ENCODE measurements around the gene DHRSX. TPM values are rescaled to one million over a fixed set of nuclear protein-coding genes. Genes with fewer than 3 reads are reported as not detected.
"Not testable (repeated sequence)": the region's sequence is repeated elsewhere in the genome, so short reads cannot be mapped to it uniquely, and the experiment has no call there.

Gene DHRSX
- total RNA-seq, 1 donor from 2014 or later, result 25.1 TPM

GRCh38 chrX:2369206-2369605, 131.6 kb downstream of the DHRSX start:
- H3K4me3 Mint-ChIP-seq, result no peak overlapping the region
- H3K4me1 Mint-ChIP-seq, result peaks cover 9% of the 10 kb centered on the region
- peak overlapping the region; percentile 45 for H3K27ac Mint-ChIP-seq (ENCODE audit: unreplicated experiment)
- H3K36me3 Mint-ChIP-seq (ENCODE audit: low read depth), result peaks cover 29% of the 10 kb centered on the region
- H3K9me3 Mint-ChIP-seq, result peaks cover 10% of the 10 kb centered on the region
- H3K27me3 Mint-ChIP-seq (ENCODE audit: low read depth), result no peaks in the 10 kb centered on the region
- no peak for DNase-seq (ENCODE audit: low read depth, low spot score)
- TF ChIP-seq CTCF (conservative IDR thresholded peaks at IDR 0.05), result no peak

- Mint-ChIP-seq H3K9me3 (peaks cover 14% of the 10 kb centered on the region), H3K36me3 (ENCODE audit: low read depth) (peaks cover 19% of the 10 kb centered on the region), H3K4me1 (peaks cover 10% of the 10 kb centered on the region), H3K4me3 (no peak overlapping the region), H3K27ac (ENCODE audit: unreplicated experiment) (no peak overlapping the region), H3K27me3 (ENCODE audit: low read depth) (no peaks in the 10 kb centered on the region)
- DNase-seq (ENCODE audit: low read depth, low spot score), result no peak
- TF ChIP-seq CTCF (conservative IDR thresholded peaks at IDR 0.05), result no peak
Measured at GRCh38 chrX:2360731-2361130, 140.0 kb downstream of the DHRSX start.

GRCh38 chrX:2359522-2359921, 141.3 kb downstream of the DHRSX start:
- H3K27ac Mint-ChIP-seq (ENCODE audit: unreplicated experiment); H3K9me3 Mint-ChIP-seq; DNase-seq (ENCODE audit: low read depth, low spot score); H3K4me3 Mint-ChIP-seq; H3K27me3 Mint-ChIP-seq (ENCODE audit: low read depth): not testable (repeated sequence)
- H3K36me3 Mint-ChIP-seq (ENCODE audit: low read depth), result peaks cover 18% of the 10 kb centered on the region
- H3K4me1 Mint-ChIP-seq, result peaks cover 10% of the 10 kb centered on the region

- Mint-ChIP-seq H3K4me3 (no peak overlapping the region), H3K36me3 (ENCODE audit: low read depth) (peaks cover 9% of the 10 kb centered on the region), H3K27ac (ENCODE audit: unreplicated experiment) (no peak overlapping the region), H3K4me1 (peaks cover 13% of the 10 kb centered on the region), H3K27me3 (ENCODE audit: low read depth) (no peaks in the 10 kb centered on the region), H3K9me3 (peaks cover 3% of the 10 kb centered on the region)
- no peak for TF ChIP-seq CTCF (conservative IDR thresholded peaks at IDR 0.05)
- no peak for DNase-seq (ENCODE audit: low read depth, low spot score)
Measured at GRCh38 chrX:2351999-2352995, 148.5 kb downstream of the DHRSX start.

- Mint-ChIP-seq H3K36me3 (ENCODE audit: low read depth) (peaks cover 12% of the 10 kb centered on the region), H3K27me3 (ENCODE audit: low read depth) (no peaks in the 10 kb centered on the region), H3K9me3 (peaks cover 3% of the 10 kb centered on the region), H3K4me3 (no peak overlapping the region), H3K27ac (ENCODE audit: unreplicated experiment) (no peak overlapping the region), H3K4me1 (peaks cover 9% of the 10 kb centered on the region)
- DNase-seq (ENCODE audit: low read depth, low spot score), result no peak
- no peak for TF ChIP-seq CTCF (conservative IDR thresholded peaks at IDR 0.05)
Measured at GRCh38 chrX:2351321-2351720, 149.5 kb downstream of the DHRSX start.

- H3K4me1 Mint-ChIP-seq; H3K9me3 Mint-ChIP-seq; H3K27ac Mint-ChIP-seq (ENCODE audit: unreplicated experiment); DNase-seq (ENCODE audit: low read depth, low spot score); H3K27me3 Mint-ChIP-seq (ENCODE audit: low read depth); H3K4me3 Mint-ChIP-seq: not testable (repeated sequence)
- peaks cover 13% of the 10 kb centered on the region for H3K36me3 Mint-ChIP-seq (ENCODE audit: low read depth)
Measured at GRCh38 chrX:2350703-2351102, 150.1 kb downstream of the DHRSX start.

- DNase-seq (ENCODE audit: low read depth, low spot score); H3K27ac Mint-ChIP-seq (ENCODE audit: unreplicated experiment); H3K27me3 Mint-ChIP-seq (ENCODE audit: low read depth); H3K4me3 Mint-ChIP-seq; H3K9me3 Mint-ChIP-seq; H3K4me1 Mint-ChIP-seq: not testable (repeated sequence)
- H3K36me3 Mint-ChIP-seq (ENCODE audit: low read depth), result peaks cover 17% of the 10 kb centered on the region
Measured at GRCh38 chrX:2350036-2350435, 150.7 kb downstream of the DHRSX start.

Data from neural crest cell (in vitro differentiated cells).